ENCODE results near the gene TBCE. TPM values are rescaled to one million over a fixed set of nuclear protein-coding genes. Genes with fewer than 3 reads are reported as not detected.
"Not testable (repeated sequence)": the region's sequence is repeated elsewhere in the genome, so short reads cannot be mapped to it uniquely, and the experiment has no call there.

Gene TBCE
- total and polyA plus RNA-seq, 2 experiments from 2014 or later: 21.5 to 43.9 TPM

GRCh38 chr1:235468970-235469369 is 101.7 kb downstream of the TBCE start:
- no peak for DNase-seq (ENCODE audit: low spot score)
- Histone ChIP-seq H3K4me2 (no peak overlapping the region), H3K27ac (no peak overlapping the region), H3K4me1 (ENCODE audit: insufficient read depth) (no peaks in the 10 kb centered on the region), H2AFZ (no peak overlapping the region), H3K9me3 (ENCODE audit: low read depth) (no peaks in the 10 kb centered on the region), H4K20me1 (ENCODE audit: insufficient read depth, poor library complexity, severe bottlenecking) (no peaks in the 10 kb centered on the region), H3K9me2 (replicated peaks; ENCODE audit: insufficient read depth) (no peaks in the 10 kb centered on the region), H3K36me3 (replicated peaks; ENCODE audit: insufficient read depth, low read depth) (no peaks in the 10 kb centered on the region), H3K4me3 (no peak overlapping the region), H3K27me3 (no peaks in the 10 kb centered on the region), H3K79me2 (no peaks in the 10 kb centered on the region)
- TF ChIP-seq CTCF (IDR thresholded peaks at IDR 0.05; ENCODE audit: poor library complexity): no peak
- no peak for TF ChIP-seq EZH2phosphoT487 (IDR thresholded peaks at IDR 0.05; ENCODE audit: low read depth, severe bottlenecking, unreplicated experiment)
- no peak for TF ChIP-seq EZH2 (IDR thresholded peaks at IDR 0.05; ENCODE audit: borderline replicate concordance)
- 86% methylated on average over 4 of the region's 4 CpGs for WGBS (ENCODE audit: low lambda C conversion rate, missing lambda C conversion rate)

GRCh38 chr1:235469897-235470296 is 102.7 kb downstream of the TBCE start:
- not testable (repeated sequence) for H3K79me2 ChIP-seq; DNase-seq (ENCODE audit: low spot score); H3K9me3 ChIP-seq (ENCODE audit: low read depth); H4K20me1 ChIP-seq (ENCODE audit: insufficient read depth, poor library complexity, severe bottlenecking); H3K4me1 ChIP-seq (ENCODE audit: insufficient read depth); H3K4me2 ChIP-seq; H3K4me3 ChIP-seq; H3K9me2 ChIP-seq (replicated peaks; ENCODE audit: insufficient read depth); H2AFZ ChIP-seq; H3K27me3 ChIP-seq; H3K27ac ChIP-seq; H3K36me3 ChIP-seq (replicated peaks; ENCODE audit: insufficient read depth, low read depth)
- 98% methylated on average over 2 of the region's 2 CpGs for WGBS (ENCODE audit: low lambda C conversion rate, missing lambda C conversion rate)

GRCh38 chr1:235470741-235471439 is 103.7 kb downstream of the TBCE start:
- H3K36me3 ChIP-seq (replicated peaks; ENCODE audit: insufficient read depth, low read depth): no peaks in the 10 kb centered on the region
- H3K79me2 ChIP-seq: no peaks in the 10 kb centered on the region
- DNase-seq (ENCODE audit: low spot score): no peak
- no peaks in the 10 kb centered on the region for H4K20me1 ChIP-seq (ENCODE audit: insufficient read depth, poor library complexity, severe bottlenecking)
- no peak overlapping the region for H3K4me3 ChIP-seq
- H3K4me2 ChIP-seq: no peak overlapping the region
- H2AFZ ChIP-seq: no peak overlapping the region
- H3K27ac ChIP-seq: no peak overlapping the region
- H3K9me2 ChIP-seq (replicated peaks; ENCODE audit: insufficient read depth): no peaks in the 10 kb centered on the region
- WGBS (ENCODE audit: low lambda C conversion rate, missing lambda C conversion rate): 90% methylated on average over 6 of the region's 6 CpGs
- no peak for TF ChIP-seq EZH2phosphoT487 (IDR thresholded peaks at IDR 0.05; ENCODE audit: low read depth, severe bottlenecking, unreplicated experiment)
- no peak for TF ChIP-seq EZH2 (IDR thresholded peaks at IDR 0.05; ENCODE audit: borderline replicate concordance)
- TF ChIP-seq CTCF (IDR thresholded peaks at IDR 0.05; ENCODE audit: poor library complexity): no peak
- H3K27me3 ChIP-seq: no peaks in the 10 kb centered on the region
- no peaks in the 10 kb centered on the region for H3K4me1 ChIP-seq (ENCODE audit: insufficient read depth)
- no peaks in the 10 kb centered on the region for H3K9me3 ChIP-seq (ENCODE audit: low read depth)

- Histone ChIP-seq H3K36me3 (replicated peaks; ENCODE audit: insufficient read depth, low read depth) (no peaks in the 10 kb centered on the region), H2AFZ (no peak overlapping the region)
Observed at GRCh38 chr1:235473806-235474205, 106.6 kb downstream of the TBCE start.

More at GRCh38 chr1:235473806-235474205, 106.6 kb downstream of the TBCE start:
- Histone ChIP-seq H3K4me2 (no peak overlapping the region), H3K27ac (no peak overlapping the region), H3K4me3 (no peak overlapping the region), H3K4me1 (ENCODE audit: insufficient read depth) (no peaks in the 10 kb centered on the region), H3K79me2 (no peaks in the 10 kb centered on the region), H4K20me1 (ENCODE audit: insufficient read depth, poor library complexity, severe bottlenecking) (no peaks in the 10 kb centered on the region), H3K27me3 (no peaks in the 10 kb centered on the region), H3K9me3 (ENCODE audit: low read depth) (no peaks in the 10 kb centered on the region), H3K9me2 (replicated peaks; ENCODE audit: insufficient read depth) (no peaks in the 10 kb centered on the region)
- TF ChIP-seq CTCF (IDR thresholded peaks at IDR 0.05; ENCODE audit: poor library complexity): no peak
- no peak for TF ChIP-seq EZH2 (IDR thresholded peaks at IDR 0.05; ENCODE audit: borderline replicate concordance)
- no peak for TF ChIP-seq EZH2phosphoT487 (IDR thresholded peaks at IDR 0.05; ENCODE audit: low read depth, severe bottlenecking, unreplicated experiment)
- 100% methylated on average over 1 of the region's 1 CpG for WGBS (ENCODE audit: low lambda C conversion rate, missing lambda C conversion rate)
- no peak for DNase-seq (ENCODE audit: low spot score)

Measured in hepatocyte (in vitro differentiated cells).